GM11168 (cell line): ENCODE data around the gene GPALPP1.
"Not testable (repeated sequence)": the region's sequence is repeated elsewhere in the genome, so short reads cannot be mapped to it uniquely, and the experiment has no call there.

Source experiments
- in situ Hi-C: fragments of 300-500 bp; cut with MboI; formaldehyde crosslinking; loops from one replicate; pipeline ENCODE4 v1.12.0; 2022; ENCODE audit warnings: low sequenced_read_pairs; ENCODE audit not compliant: unreplicated experiment

GPALPP1 gene

GRCh38 chr13:44989071-44989889 is at the start of gene GPALPP1, which contains the start of gene NUFIP1:
Gene GPALPP1 (plus strand): TSS chr13:44989538. CDS start chr13:44989655, 117 bp downstream.
Gene NUFIP1 (minus strand): TSS chr13:44989471. CDS start chr13:44989436, 35 bp downstream.
- in situ Hi-C loops: no loop called here

- in situ Hi-C loops: not testable (repeated sequence)
These were observed 45.9 kb upstream of the GPALPP1 start for GRCh38 chr13:44943411-44943810.

- in situ Hi-C loops: loop anchor here (25.0 kb wide), 1 partner anchor 1039 kb away; no protein-coding TSS in a partner anchor
These were observed 38.2 kb upstream of the GPALPP1 start for GRCh38 chr13:44951184-44951583.

- in situ Hi-C loops: loop anchor here (25.0 kb wide), 1 partner anchor 1040 kb away; no protein-coding TSS in a partner anchor
These were observed 36.7 kb upstream of the GPALPP1 start for GRCh38 chr13:44952671-44953070.

GRCh38 chr13:44954224-44954623 is 35.1 kb upstream of the GPALPP1 start:
- in situ Hi-C loops: loop anchor here (25.0 kb wide), 1 partner anchor 1042 kb away; no protein-coding TSS in a partner anchor

- in situ Hi-C loops: loop anchor here (25.0 kb wide), 1 partner anchor 1043 kb away; no protein-coding TSS in a partner anchor
These were observed 33.9 kb upstream of the GPALPP1 start for GRCh38 chr13:44955406-44955805.

- in situ Hi-C loops: loop anchor here (25.0 kb wide), 1 partner anchor 1050 kb away; no protein-coding TSS in a partner anchor
These were observed 27.3 kb upstream of the GPALPP1 start for GRCh38 chr13:44961997-44962396.

- in situ Hi-C loops: loop anchor here (25.0 kb wide), 1 partner anchor 1056 kb away; no protein-coding TSS in a partner anchor
These were observed 21.5 kb upstream of the GPALPP1 start for GRCh38 chr13:44967704-44968433.

GRCh38 chr13:44968434-44968815 is 20.9 kb upstream of the GPALPP1 start:
- in situ Hi-C loops: loop anchor here (25.0 kb wide), 1 partner anchor 1056 kb away; no protein-coding TSS in a partner anchor

GRCh38 chr13:44969551-44970484 is 19.5 kb upstream of the GPALPP1 start:
- in situ Hi-C loops: loop anchor here (10.0 to 25.0 kb wide), 2 partner anchors 485 to 1058 kb away; no protein-coding TSS in a partner anchor

GRCh38 chr13:44971656-44972595 is 17.4 kb upstream of the GPALPP1 start:
- in situ Hi-C loops: loop anchor here (10.0 to 25.0 kb wide), 2 partner anchors 487 to 1060 kb away; no protein-coding TSS in a partner anchor

- in situ Hi-C loops: loop anchor here (10.0 to 25.0 kb wide), 2 partner anchors 488 to 1061 kb away; no protein-coding TSS in a partner anchor
These were observed 16.3 kb upstream of the GPALPP1 start for GRCh38 chr13:44972956-44973581.

- in situ Hi-C loops: loop anchor here (10.0 to 25.0 kb wide), 2 partner anchors 489 to 1062 kb away; no protein-coding TSS in a partner anchor
These were observed 15.1 kb upstream of the GPALPP1 start for GRCh38 chr13:44974056-44974793.

- in situ Hi-C loops: loop anchor here (10.0 kb wide), 1 partner anchor 491 kb away; no protein-coding TSS in a partner anchor
These were observed 13.1 kb upstream of the GPALPP1 start for GRCh38 chr13:44976196-44976595.

- in situ Hi-C loops: loop anchor here (10.0 kb wide), 1 partner anchor 492 kb away; no protein-coding TSS in a partner anchor
These were observed 12.3 kb upstream of the GPALPP1 start for GRCh38 chr13:44976949-44977583.

- in situ Hi-C loops: loop anchor here (10.0 kb wide), 1 partner anchor 494 kb away; no protein-coding TSS in a partner anchor
These were observed 11.0 kb upstream of the GPALPP1 start for GRCh38 chr13:44978328-44978727.
